Esophagus (tissue), 2 donors: ENCODE results near the gene HKDC1. TPM values are rescaled to one million over a fixed set of nuclear protein-coding genes. Genes with fewer than 3 reads are reported as not detected.

Experiments used
- H3K27ac ChIP-seq, 2 donors: one replicate each; pipeline ENCODE4 v1.5.1; 2013; ENCODE audit warnings: low read depth in 2 of 2, mild to moderate bottlenecking in 2 of 2, inconsistent platforms in 1 of 2, low read length in 1 of 2, moderate library complexity in 1 of 2
- H3K27me3 ChIP-seq, 2 donors: one replicate each; pipeline ENCODE4 v1.6.1; 2013; ENCODE audit warnings: low read length in 2 of 2, control low read depth in 1 of 2, mild to moderate bottlenecking in 1 of 2; ENCODE audit not compliant: insufficient read depth in 2 of 2, control insufficient read depth in 1 of 2
- H3K36me3 ChIP-seq, 2 donors: one replicate each; pipeline ENCODE4 v1.6.1; 2013; ENCODE audit warnings: low read length in 1 of 2; ENCODE audit not compliant: control insufficient read depth in 2 of 2, insufficient read depth in 2 of 2
- H3K4me1 ChIP-seq, 2 donors: one replicate each; pipeline ENCODE4 v1.6.1; 2013; ENCODE audit warnings: low read length in 1 of 2; ENCODE audit not compliant: control insufficient read depth in 2 of 2, insufficient read depth in 2 of 2
- H3K4me3 ChIP-seq, 2 donors: one replicate each; pipeline ENCODE4 v1.5.1; 2013; ENCODE audit warnings: low read length in 2 of 2, mild to moderate bottlenecking in 2 of 2, low read depth in 1 of 2, moderate library complexity in 1 of 2
- H3K9me3 ChIP-seq, 2 donors: one replicate each; pipeline ENCODE4 v1.6.1; 2013; ENCODE audit warnings: mild to moderate bottlenecking in 2 of 2, low read depth in 1 of 2, low read length in 1 of 2, moderate library complexity in 1 of 2; ENCODE audit not compliant: control insufficient read depth in 2 of 2, insufficient read depth in 1 of 2
- WGBS, 2 donors: extraction: QIAGEN DNeasy Blood & Tissue Kit; methylation state at CpG; one replicate each; pipeline ENCODE4 v1.1.7; 2013; 5-methylcytosine and 5-hydroxymethylcytosine counted together
- polyA plus RNA-seq, 2 donors: library from polyadenylated mRNA; stranded (reverse); fragments of 200-250 nt; gene quantifications; one replicate each; pipeline ENCODE4 v1.2.3, GENCODE V29; 2013
- donor health status: healthy with polysubstance abuse.
- donor health status: Bipolar disorder and iron deficiency.

Gene HKDC1
- polyA plus RNA-seq, 2 donors, result 0.12 TPM

GRCh38 chr10:69215405-69216171 lies 4.5 kb upstream of the HKDC1 start:
- 44% methylated on average over 10 of the region's 10 CpGs for WGBS, 2 donors

DNA sequence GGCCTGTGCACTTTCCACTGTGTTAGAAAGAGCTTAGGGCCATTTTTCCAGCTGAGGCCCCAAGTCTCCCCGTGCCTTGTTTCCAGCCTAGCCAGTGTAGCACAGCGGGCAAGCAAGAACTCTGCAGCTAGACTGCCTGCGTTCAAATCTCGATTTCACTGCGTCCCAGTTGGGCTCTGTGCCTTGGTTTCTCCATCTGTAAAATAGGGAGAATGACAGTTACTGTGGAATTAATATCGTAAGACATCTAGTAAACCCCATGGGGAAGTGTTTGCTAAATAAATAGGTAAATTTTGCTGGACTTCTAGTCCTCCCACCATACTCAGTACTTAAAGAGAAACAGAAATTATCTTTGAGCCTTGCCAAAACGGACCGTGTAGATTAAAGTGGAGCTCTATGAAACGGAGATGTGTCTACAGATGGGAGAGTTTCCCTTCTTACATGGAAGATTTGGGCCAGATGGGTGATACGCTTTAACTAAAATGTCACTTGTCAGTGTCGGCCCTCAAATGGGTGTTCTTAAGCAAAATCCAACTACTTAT lies 3.5 kb upstream of the HKDC1 start:
- WGBS, 2 donors, result 83 to 86% methylated on average over 11 of the region's 11 CpGs
- no peaks in the 10 kb centered on the region for H3K9me3 ChIP-seq
- H3K36me3 ChIP-seq, result no peaks in the 10 kb centered on the region
- no peaks in the 10 kb centered on the region for H3K4me1 ChIP-seq
- H3K4me3 ChIP-seq, result no peak overlapping the region
- H3K27me3 ChIP-seq, result no peaks in the 10 kb centered on the region
- no peak overlapping the region for H3K27ac ChIP-seq

More at GRCh38 chr10:69215405-69216171, 4.5 kb upstream of the HKDC1 start:
- no peaks in the 10 kb centered on the region for H3K4me1 ChIP-seq
- H3K27me3 ChIP-seq, result no peaks in the 10 kb centered on the region
- no peak overlapping the region for H3K4me3 ChIP-seq
- no peaks in the 10 kb centered on the region for H3K9me3 ChIP-seq
- no peaks in the 10 kb centered on the region for H3K36me3 ChIP-seq
- H3K27ac ChIP-seq, result no peak overlapping the region

- H3K9me3 ChIP-seq, result no peaks in the 10 kb centered on the region
- H3K4me1 ChIP-seq, result no peaks in the 10 kb centered on the region
- H3K27me3 ChIP-seq, result no peaks in the 10 kb centered on the region
- H3K36me3 ChIP-seq, result no peaks in the 10 kb centered on the region
- H3K27ac ChIP-seq, result no peak overlapping the region
- no peak overlapping the region for H3K4me3 ChIP-seq
- 57 to 59% methylated on average over 4 of the region's 4 CpGs for WGBS, 2 donors
Measured at GRCh38 chr10:69217119-69217754, 2.9 kb upstream of the HKDC1 start.

GRCh38 chr10:69218831-69219230 lies 1.3 kb upstream of the HKDC1 start:
- WGBS, 2 donors, result 91 to 95% methylated on average over 6 of the region's 6 CpGs
- Histone ChIP-seq H3K9me3 (no peaks in the 10 kb centered on the region), H3K36me3 (no peaks in the 10 kb centered on the region), H3K27me3 (no peaks in the 10 kb centered on the region), H3K4me1 (peaks cover 0 to 3% of the 10 kb centered on the region in 2 donors), H3K27ac (no peak overlapping the region), H3K4me3 (no peak overlapping the region)

DNA sequence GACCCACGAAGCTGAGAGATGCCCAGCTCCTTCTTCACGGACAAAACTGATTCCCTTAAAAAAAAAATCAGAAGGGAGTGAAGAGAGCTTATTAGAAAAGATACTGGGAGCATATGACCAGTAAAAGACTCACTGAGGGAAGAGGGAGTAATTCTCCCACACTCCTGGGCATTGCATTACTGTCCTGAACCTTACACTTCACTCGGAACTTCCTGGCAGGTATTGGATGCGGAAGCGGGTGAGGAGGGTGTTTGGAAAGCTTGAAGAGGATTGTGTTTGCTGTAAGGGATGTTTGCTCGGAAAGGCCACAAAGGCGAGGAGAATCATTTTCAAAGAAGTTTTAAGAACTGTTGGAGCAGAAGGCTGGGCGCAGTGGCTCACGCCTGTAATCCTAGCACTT lies 375 bp downstream of the HKDC1 start:
- 65 to 81% methylated on average over 9 of the region's 9 CpGs for WGBS, 2 donors
- Histone ChIP-seq H3K4me3 (no peak overlapping the region), H3K27ac (no peak overlapping the region)

DNA sequence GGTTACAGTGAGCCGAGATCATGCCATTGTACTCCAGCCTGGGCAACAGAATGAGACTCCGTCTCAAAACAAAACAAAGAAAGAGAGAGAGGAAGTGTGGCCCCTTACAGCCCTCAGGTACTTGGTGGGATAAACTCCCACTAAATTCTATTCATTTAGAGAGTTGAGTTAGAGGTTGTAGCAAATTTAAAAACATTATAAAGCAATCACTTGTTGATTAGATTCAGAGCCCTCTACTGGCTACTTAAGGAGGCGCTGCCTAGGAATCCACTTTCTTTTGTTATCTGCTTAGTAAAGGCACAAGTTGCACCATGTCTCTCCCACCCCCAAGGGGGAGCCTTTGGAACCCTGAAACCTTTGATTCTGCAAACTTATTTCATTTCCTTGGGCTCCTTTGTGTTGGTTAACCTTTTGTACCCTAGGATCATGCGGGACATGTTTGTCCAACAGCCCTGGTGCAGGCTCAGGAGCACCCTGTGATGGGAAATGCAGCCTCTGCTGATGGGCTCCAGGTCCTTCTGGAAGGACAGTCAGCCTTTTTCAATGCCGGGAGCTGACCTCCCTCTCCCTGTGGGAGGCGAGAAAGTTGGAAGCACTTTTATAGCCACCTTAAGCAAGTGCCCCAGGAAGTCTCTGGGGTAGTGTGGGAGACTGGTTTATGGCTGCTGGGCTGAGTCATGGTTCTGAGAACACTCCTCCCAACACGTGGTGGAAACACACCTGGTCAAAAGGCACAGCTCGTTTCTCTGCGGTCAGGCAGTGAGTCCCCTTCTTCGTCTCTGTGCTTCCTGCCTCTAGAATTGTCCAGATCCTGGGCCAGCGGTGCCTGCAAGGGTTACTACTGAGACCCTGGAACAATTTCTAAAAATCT lies 2.3 kb downstream of the HKDC1 start:
- H3K27me3 ChIP-seq, result no peaks in the 10 kb centered on the region
- 34% methylated on average over 11 of the region's 11 CpGs for WGBS, 2 donors
- H3K4me1 ChIP-seq, result peaks cover 0 to 3% of the 10 kb centered on the region in 2 donors
- H3K4me3 ChIP-seq, result no peak overlapping the region
- peak overlapping the region; percentile 62 to 79 for H3K27ac ChIP-seq
- H3K36me3 ChIP-seq, result no peaks in the 10 kb centered on the region
- H3K9me3 ChIP-seq, result no peaks in the 10 kb centered on the region

More for the DNA sequence above, 375 bp downstream of the HKDC1 start:
- H3K36me3 ChIP-seq, result no peaks in the 10 kb centered on the region
- H3K4me1 ChIP-seq, result peaks cover 0 to 3% of the 10 kb centered on the region in 2 donors
- H3K9me3 ChIP-seq, result no peaks in the 10 kb centered on the region
- H3K27me3 ChIP-seq, result no peaks in the 10 kb centered on the region

DNA sequence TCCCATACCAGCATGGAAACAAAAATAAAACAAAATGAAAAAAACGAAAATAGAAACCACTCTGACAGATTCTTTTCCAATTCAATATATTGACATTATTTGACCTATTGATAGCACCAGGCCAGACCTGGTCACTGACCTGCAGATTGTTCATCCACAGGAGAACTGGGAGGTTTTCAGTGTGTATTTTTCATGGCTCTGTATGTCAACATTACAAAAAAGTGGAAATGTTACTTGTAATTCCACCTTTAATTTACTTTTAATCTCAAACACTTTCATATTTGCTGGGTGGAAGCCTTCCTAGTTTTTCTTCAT lies 2.9 kb downstream of the HKDC1 start:
- Histone ChIP-seq H3K4me3 (no peak overlapping the region), H3K27me3 (no peaks in the 10 kb centered on the region), H3K27ac (peak overlapping the region in 1 of 2 donors; percentile 62), H3K9me3 (no peaks in the 10 kb centered on the region), H3K4me1 (peaks cover 0 to 3% of the 10 kb centered on the region in 2 donors), H3K36me3 (no peaks in the 10 kb centered on the region)
- 12 to 14% methylated on average over 1 of the region's 1 CpG for WGBS, 2 donors

DNA sequence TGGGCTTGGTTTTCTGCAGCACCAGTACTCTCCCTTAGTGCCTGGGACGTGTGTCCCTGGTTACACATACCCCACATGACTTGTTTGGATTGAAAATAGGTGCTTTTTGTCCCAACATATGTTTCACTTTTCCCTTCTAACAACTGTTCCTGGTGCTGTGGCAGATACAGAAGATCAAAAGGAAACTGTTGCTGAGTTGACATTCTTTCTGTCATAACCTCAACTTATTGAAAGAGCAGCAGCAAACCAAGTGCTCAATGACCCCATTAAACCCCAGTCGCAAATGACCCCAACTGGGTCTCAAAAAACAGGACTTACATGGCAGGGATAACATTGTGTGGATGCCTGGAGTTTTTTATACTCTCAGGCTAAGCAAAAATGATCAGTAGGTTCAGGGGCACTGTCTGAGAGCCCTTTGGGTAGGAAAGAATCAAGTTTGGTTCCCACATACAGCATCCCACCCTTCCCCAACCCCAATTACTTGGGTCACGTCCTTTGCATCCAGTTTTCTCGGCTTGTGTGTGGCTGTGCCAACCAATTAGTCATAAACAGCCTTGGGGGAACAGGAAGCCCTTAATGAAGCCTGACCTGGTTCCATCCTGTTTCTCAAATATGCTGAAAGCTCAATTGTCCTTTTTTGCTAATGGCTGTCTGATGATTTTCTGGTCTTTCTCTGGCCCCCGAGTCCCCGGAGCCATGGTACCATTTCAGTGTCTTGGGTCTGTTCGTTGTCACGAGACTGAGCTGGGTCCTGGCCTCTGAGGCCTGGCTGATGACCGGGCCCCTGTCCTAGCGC lies 4.9 kb downstream of the HKDC1 start:
- Histone ChIP-seq H3K4me3 (no peak overlapping the region), H3K27ac (no peak overlapping the region), H3K36me3 (no peaks in the 10 kb centered on the region), H3K27me3 (no peaks in the 10 kb centered on the region), H3K4me1 (peaks cover 0 to 3% of the 10 kb centered on the region in 2 donors), H3K9me3 (no peaks in the 10 kb centered on the region)
- 49 to 58% methylated on average over 10 of the region's 10 CpGs for WGBS, 2 donors

GRCh38 chr10:69225681-69226080 lies 5.5 kb downstream of the HKDC1 start:
- no peaks in the 10 kb centered on the region for H3K36me3 ChIP-seq

More at GRCh38 chr10:69225681-69226080, 5.5 kb downstream of the HKDC1 start:
- Histone ChIP-seq H3K9me3 (no peaks in the 10 kb centered on the region), H3K27ac (no peak overlapping the region), H3K4me3 (no peak overlapping the region), H3K4me1 (peaks cover 0 to 3% of the 10 kb centered on the region in 2 donors), H3K27me3 (no peaks in the 10 kb centered on the region)
- WGBS, 2 donors, result 69 to 76% methylated on average over 10 of the region's 10 CpGs
